ENCODE results near the gene STXBP6.
"Not testable (repeated sequence)": the region's sequence is repeated elsewhere in the genome, so short reads cannot be mapped to it uniquely, and the experiment has no call there.

Gene STXBP6

GRCh38 chr14:24986206-24986893 is 63.6 kb downstream of the STXBP6 start:
- no peak for DNase-seq (ENCODE audit: low read depth in 2 of 2)

GRCh38 chr14:24984846-24985589 is 64.9 kb downstream of the STXBP6 start:
- DNase-seq (ENCODE audit: low read depth in 2 of 2) = no peak

GRCh38 chr14:24982472-24983155 is 67.3 kb downstream of the STXBP6 start:
- DNase-seq (ENCODE audit: low read depth in 2 of 2) = no peak

- DNase-seq (ENCODE audit: low read depth in 2 of 2) = no peak
These were observed 70.2 kb downstream of the STXBP6 start for GRCh38 chr14:24979725-24980239.

GRCh38 chr14:24978862-24979724 is 70.9 kb downstream of the STXBP6 start:
- DNase-seq (ENCODE audit: low read depth in 2 of 2) = no peak

GRCh38 chr14:24976602-24977001 is 73.3 kb downstream of the STXBP6 start:
- DNase-seq (ENCODE audit: low read depth in 2 of 2) = no peak

GRCh38 chr14:24975393-24975792 is 74.6 kb downstream of the STXBP6 start:
- no peak for DNase-seq (ENCODE audit: low read depth in 2 of 2)

GRCh38 chr14:24974591-24975374 is 75.2 kb downstream of the STXBP6 start:
- no peak for DNase-seq (ENCODE audit: low read depth in 2 of 2)

- no peak for DNase-seq (ENCODE audit: low read depth in 2 of 2)
These were observed 77.1 kb downstream of the STXBP6 start for GRCh38 chr14:24972844-24973243.

GRCh38 chr14:24971255-24971654 is 78.7 kb downstream of the STXBP6 start:
- DNase-seq (ENCODE audit: low read depth in 2 of 2) = no peak

GRCh38 chr14:24966579-24966964 is 83.4 kb downstream of the STXBP6 start:
- DNase-seq (ENCODE audit: low read depth in 2 of 2) = no peak

GRCh38 chr14:24965934-24966578 is 83.9 kb downstream of the STXBP6 start:
- DNase-seq (ENCODE audit: low read depth in 2 of 2) = no peak

GRCh38 chr14:24965578-24965933 is 84.4 kb downstream of the STXBP6 start:
- no peak for DNase-seq (ENCODE audit: low read depth in 2 of 2)

- DNase-seq (ENCODE audit: low read depth in 2 of 2) = no peak
These were observed 85.4 kb downstream of the STXBP6 start for GRCh38 chr14:24964591-24964990.

GRCh38 chr14:24964048-24964447 is 85.9 kb downstream of the STXBP6 start:
- DNase-seq (ENCODE audit: low read depth in 2 of 2) = no peak

GRCh38 chr14:24962118-24962517 is 87.8 kb downstream of the STXBP6 start:
- DNase-seq (ENCODE audit: low read depth in 2 of 2) = not testable (repeated sequence)

- DNase-seq (ENCODE audit: low read depth in 2 of 2) = no peak
These were observed 89.1 kb downstream of the STXBP6 start for GRCh38 chr14:24960816-24961215.

- no peak for DNase-seq (ENCODE audit: low read depth in 2 of 2)
These were observed 90.1 kb downstream of the STXBP6 start for GRCh38 chr14:24959791-24960331.

- no peak for DNase-seq (ENCODE audit: low read depth in 2 of 2)
These were observed 91.7 kb downstream of the STXBP6 start for GRCh38 chr14:24958271-24958670.

- DNase-seq (ENCODE audit: low read depth in 2 of 2) = no peak
These were observed 92.1 kb downstream of the STXBP6 start for GRCh38 chr14:24957814-24958213.
